GM19395 (cell line): ENCODE measurements around the gene HOMER1.
"Not testable (repeated sequence)": the region's sequence is repeated elsewhere in the genome, so short reads cannot be mapped to it uniquely, and the experiment has no call there.

Experiments used
- ATAC-seq: cut with Tn5 transposase; IDR thresholded peaks from one replicate; pipeline ENCODE4 v1.9.1; 2021; ENCODE audit warnings: mild to moderate bottlenecking, moderate library complexity; ENCODE audit not compliant: unreplicated experiment

HOMER1 gene

GRCh38 chr5:79423296-79423695, 90.6 kb downstream of the HOMER1 start:
- no peak for ATAC-seq

DNA sequence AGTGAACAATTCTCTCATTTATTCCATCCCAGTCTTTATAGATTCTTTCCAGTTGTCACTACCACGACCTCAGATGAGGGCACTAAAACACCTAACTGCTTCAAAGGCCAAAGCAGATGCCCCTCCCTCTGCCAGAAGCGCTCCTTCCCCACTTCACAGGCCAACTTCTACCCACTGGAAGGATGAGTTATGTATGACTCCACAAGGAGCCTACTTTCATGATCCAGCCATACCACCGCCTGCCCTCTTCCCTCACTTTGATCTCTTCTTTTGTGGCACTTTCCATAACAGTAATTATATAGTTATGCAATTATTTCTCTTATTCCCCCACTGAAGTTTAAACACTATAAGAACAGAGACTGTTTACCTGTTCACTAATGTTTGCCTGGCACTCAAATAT, 93.7 kb downstream of the HOMER1 start:
- ATAC-seq: no peak

DNA sequence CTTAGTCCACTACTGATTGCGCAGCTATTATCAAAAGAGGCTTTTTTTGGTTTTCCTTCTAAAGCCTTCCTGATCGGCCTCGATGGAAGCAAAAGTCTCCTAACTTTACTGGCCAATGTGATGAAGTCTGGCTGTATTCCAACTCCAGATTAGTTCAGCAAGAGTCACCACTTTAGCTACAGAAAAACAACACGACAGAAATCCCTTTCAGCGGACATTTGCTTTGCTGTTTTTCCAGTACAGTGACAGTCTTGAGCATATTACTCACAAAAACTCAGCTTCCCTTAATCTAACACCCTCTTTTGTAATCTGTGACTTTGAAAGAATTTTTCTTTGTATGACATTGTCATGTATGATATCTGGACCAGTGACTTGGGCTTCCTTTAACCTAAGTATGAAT, 95.7 kb downstream of the HOMER1 start:
- ATAC-seq: no peak

DNA sequence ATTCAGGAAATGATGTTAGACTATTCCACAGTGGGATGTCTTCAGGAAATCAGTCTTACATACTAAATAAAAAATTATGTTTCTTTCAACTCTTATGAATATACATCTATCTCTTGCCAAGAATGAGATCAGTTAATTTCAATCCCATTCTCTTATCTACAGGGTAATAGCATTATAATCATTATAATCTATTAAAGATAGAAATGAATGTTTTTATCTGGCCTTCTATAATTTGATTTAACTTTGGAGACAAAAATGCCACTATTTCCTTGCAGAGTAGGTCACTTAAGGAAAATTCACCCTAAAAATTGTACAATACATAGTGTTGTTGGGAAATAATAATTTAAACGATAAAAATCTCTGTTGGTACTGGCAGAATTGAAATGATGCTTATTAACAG, 96.4 kb downstream of the HOMER1 start:
- ATAC-seq: no peak

GRCh38 chr5:79416499-79416898, 97.4 kb downstream of the HOMER1 start:
- peak; percentile 89 for ATAC-seq

DNA sequence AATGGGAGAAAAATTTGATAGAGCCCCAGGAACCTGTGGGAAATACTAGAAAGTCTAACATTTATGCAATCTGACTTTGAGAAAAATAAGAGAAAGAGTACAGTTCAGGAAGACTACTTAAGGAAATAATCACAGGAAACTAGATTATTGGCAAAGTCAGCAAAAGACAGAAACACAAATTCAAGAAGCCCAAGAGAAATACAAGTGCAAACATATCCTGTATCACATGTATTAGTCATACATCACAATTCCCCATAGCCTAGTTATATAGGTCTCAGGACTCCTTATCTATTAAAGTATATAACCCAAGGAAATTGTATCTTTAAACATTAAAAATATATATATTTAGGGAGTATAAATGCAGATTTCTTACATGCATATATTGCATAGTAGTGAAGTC, 100.8 kb downstream of the HOMER1 start:
- no peak for ATAC-seq

DNA sequence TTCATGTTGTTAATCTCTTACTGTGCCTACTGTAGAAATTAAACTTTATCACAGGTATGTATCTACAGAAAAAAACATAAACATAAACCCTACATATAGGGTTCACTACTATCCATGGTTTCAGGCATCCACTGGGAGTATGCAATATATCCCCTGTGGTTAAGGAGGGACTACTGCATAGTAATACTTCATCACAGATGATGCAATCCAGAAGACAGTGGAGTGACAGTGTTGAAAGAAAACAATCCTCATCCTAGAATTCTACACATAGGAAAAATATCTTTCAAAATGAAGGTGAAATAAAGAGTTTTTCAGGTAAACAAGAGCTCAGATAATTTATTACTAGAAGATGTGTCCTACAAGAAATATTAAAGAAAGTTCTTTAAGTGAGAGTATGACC, 105.9 kb downstream of the HOMER1 start:
- no peak for ATAC-seq

DNA sequence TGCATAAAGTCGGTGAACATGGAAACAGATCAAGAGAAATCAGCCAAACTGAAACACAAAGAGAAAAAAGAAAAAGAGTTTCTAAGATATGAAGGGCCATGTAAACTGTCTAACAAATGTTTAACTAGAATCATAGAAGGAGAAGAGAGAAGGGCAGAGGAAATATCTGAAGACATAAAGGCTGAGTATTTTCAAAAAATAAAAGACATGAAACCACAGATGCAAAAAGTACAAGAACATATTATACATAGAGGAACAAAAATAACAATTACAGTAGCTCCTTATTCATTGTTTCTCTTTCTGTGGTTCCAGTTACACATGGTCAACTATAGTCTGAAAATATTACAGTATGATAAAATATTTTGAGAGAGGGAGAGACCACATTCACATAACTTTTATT, 106.3 kb downstream of the HOMER1 start:
- no peak for ATAC-seq

DNA sequence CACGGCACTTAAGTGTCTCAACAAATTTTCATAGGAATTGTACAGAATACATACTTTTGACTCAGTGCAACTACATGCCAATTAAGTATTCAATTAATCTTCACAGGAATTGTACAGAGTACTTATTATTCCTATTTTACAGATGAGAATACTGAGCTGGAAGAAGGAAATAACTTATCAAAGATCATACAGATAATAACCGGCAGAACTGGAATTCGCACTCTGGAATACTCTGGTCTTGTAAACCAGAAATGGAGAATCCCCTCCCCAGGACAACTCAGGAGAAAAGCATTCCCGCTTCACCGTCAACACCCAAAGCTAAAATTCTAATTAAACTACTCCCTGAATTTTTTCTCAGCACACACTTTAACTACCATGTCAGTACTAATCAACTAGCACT, 112.7 kb downstream of the HOMER1 start:
- ATAC-seq: no peak

DNA sequence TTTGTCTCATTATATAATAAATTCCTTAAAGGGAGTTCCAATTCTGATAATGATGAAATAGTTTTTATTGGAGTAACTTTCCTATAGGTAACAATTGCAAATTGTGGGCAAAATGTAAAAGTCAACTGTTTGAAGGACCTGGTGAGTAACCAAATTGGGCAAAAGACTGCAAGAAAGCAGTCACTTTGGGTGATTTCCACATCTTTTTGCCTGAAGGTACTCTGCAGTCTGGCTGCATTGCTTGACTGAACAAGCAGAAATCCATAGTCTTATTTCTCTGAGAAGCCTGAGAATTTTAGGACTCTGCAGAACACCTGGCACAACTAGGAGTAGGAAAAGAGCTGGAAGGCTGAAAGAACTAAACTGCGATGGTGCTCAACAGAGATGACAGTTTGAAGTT, 114.9 kb downstream of the HOMER1 start:
- ATAC-seq: no peak

DNA sequence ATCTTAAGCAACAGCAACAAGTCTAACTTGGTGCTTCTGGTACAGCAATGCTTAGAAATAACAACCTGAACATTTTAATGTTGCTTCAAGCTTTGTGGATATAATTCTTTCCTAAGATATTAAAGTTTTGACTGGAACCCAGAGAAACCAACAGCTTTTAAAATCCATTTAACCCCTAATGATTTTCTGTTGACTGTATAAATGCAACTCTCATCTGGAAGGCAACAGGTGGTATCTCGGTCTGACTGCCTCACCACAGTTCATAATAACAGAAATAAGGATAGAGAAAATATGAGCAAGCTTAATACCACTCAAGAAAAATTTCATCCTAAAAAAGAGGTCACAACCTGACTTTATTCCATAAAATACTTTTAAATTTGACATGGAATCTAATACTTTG, 116.9 kb downstream of the HOMER1 start:
- ATAC-seq: no peak

DNA sequence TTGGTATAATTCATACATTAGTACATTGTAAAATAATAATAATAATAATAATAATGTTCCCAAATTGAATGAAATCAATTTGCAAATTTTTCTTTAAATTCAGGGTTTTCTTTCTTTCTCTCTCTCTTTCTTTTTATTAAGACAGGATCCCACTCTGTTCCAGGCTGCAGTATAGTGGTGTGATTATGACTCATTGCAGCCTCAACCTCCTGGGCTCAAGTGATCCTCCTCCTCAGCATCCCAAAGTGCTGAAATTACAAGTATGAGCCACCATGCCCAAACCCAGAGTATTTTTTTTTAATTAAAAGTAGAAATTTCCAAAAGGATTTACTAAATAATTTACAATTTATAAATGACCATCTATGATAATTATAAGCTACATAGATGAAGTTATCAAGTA, 117.7 kb downstream of the HOMER1 start:
- ATAC-seq: no peak

- no peak for ATAC-seq
Observed at GRCh38 chr5:79395296-79395695, 118.6 kb downstream of the HOMER1 start.

GRCh38 chr5:79392776-79393175, 121.2 kb downstream of the HOMER1 start:
- ATAC-seq: no peak

DNA sequence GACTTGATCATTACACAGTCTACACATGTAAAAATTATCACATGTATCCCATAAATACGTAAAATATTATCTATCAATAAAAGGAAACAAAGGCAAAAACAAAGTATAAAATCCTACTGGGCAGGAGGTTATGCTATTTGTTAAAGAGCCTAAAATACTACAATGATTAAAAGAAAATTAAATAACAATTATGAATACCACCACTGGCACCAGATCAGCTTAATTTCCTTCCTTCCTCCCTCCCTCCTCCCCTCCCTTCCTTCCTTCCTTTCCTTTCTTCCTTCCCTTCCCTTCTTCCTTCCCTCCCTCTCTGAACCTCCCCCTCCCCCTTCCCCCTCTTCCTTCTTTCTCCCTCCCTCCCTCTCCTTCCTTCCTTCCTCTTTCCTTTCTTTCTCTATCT, 127.3 kb downstream of the HOMER1 start:
- ATAC-seq: no peak

DNA sequence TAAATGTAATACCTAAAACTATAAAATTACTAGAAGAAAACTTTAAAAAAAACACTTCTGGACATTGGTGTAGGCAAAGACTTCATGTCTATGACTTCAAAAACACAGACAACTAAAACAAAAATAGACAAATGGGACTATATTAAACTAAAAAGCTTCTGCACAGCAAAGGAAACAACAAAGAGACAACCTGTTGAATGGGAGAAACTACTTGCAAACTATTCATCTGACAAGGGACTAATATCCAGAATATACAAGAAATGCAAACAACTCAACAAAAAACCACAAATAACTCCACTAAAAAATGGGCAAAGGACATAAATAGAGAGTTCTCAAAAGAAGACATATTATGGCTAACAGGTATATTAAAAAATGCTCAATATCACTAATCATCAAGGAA, 128.8 kb downstream of the HOMER1 start:
- not testable (repeated sequence) for ATAC-seq

GRCh38 chr5:79378510-79379186, 135.3 kb downstream of the HOMER1 start:
- no peak for ATAC-seq

DNA sequence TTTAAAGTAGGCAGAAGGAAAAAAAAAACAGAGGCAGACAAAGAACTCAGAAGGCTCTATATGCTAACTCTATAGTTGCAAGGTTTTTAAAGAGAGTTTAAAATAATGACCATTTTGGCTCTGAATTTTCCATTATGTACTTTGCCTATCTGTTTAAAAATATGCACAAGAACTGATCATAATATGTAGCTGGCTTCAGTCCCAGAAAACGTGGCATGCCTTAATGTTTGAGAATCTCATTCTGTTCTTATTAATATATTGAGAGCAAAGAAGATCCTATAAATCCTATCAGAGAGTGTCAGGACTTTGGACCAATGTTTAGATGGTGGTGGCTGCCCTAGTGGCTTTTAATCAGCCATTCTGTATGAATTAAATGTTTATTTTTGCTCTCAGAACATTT, 156.5 kb downstream of the HOMER1 start:
- no peak for ATAC-seq

DNA sequence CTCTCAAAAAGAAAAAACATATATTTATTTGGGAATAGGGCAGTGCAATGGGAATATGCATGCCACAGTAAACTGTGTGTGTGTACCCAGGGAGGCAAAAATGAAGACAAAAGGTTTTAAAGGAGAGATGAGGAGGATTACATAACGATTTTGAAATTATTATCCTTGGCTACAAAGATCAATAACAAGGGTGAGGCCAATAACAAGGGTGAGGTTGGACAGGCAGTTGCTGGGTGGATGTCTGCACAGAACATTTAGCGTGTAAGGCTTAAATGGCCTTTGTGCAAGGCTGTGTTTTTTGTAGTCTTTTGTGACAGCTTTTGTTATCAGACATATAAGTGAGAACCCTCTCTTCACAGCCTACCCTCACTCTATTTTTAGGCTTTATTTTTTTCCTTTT, 164.1 kb downstream of the HOMER1 start:
- ATAC-seq: no peak

- ATAC-seq: no peak
Observed at GRCh38 chr5:79349047-79349446, 164.9 kb downstream of the HOMER1 start.

GRCh38 chr5:79346420-79346824, 167.5 kb downstream of the HOMER1 start:
- ATAC-seq: no peak

DNA sequence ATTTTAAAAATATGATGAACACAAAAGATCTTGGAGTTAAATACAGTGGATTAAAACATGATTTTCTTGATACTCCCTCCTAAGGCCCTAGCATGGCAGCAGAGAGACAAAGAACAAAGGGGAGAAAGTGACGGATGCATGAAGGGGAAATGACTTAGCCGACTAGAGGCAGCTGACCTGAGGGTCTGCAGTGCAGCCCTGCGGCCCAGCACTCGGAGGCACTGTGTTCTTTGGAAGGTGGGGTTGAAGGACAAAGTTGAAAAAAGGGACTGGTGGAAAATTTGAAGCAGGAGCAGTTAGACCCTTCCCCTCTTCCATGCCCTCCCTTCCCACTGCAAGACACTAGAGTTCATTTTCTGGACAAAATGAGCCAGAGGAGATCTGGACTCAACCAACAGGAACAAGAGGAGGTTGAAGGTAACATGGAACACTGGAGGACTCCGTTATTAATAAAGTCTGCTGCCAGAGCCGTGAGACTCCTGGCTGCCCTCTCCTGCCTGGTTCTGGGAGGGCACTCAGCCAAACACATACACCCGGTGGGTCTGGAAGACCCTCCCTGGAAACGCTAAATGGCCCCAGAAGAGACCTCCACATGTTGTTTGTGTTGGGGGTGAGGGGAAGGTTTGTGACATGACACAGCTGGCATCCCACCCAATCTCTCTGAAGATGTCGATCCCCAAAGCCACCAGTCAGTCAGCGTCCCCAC, 179.9 kb downstream of the HOMER1 start:
- ATAC-seq: no peak

DNA sequence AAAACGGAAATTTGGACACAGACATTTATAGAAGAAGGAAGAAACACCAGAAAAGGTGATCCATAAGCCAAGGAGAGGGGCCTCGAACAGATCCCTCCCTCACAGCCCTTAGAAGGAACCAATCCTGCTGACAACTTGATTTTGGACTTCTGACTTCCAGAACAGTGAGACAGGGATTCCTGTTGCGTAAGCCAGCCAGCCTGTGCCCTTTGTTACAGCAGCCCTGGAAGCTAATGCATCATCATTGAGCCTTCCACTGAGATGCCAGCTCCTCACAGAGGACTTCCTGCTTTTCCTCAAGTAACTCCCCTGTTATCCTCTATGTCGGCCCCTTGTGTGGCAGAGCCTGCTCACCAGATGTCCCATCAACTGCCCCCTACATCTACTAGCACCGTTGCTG, 183.9 kb downstream of the HOMER1 start:
- no peak for ATAC-seq
